Esophagus muscularis mucosa (tissue), 4 donors: ENCODE results near the gene MTHFR. TPM values are rescaled to one million over a fixed set of nuclear protein-coding genes. Genes with fewer than 3 reads are reported as not detected.

Source experiments
- DNase-seq: peaks from one replicate; pipeline ENCODE4 v3.0.0-alpha.2; 2017; ENCODE audit errors: extremely low spot score
- H3K27ac ChIP-seq, 4 donors: fragments of 200-600 bp; sonication (generic); replicated peaks in 1 of 4; 1 replicate in 3 of 4; 2 replicates in 1 of 4; pipeline ENCODE4 v1.5.1; 2016 to 2019; ENCODE audit warnings: mild to moderate bottlenecking in 1 of 4
- H3K27me3 ChIP-seq, 4 donors: fragments of 200-600 bp; sonication (generic); one replicate each; pipeline versions ENCODE4 v1.5.1 to v1.6.0; 2016 to 2019
- H3K36me3 ChIP-seq, 4 donors: fragments of 200-600 bp; sonication (generic); one replicate each; pipeline ENCODE4 v1.5.1; 2016 to 2019
- H3K4me1 ChIP-seq, 4 donors: fragments of 200-600 bp; sonication (generic); one replicate each; pipeline ENCODE4 v1.5.1; 2016 to 2019
- H3K4me3 ChIP-seq, 4 donors: fragments of 200-600 bp; sonication (generic); 1 replicate in 2 of 4; 2 replicates in 2 of 4; pipeline ENCODE4 v1.5.1; 2016 to 2019; ENCODE audit warnings: mild to moderate bottlenecking in 4 of 4, moderate library complexity in 1 of 4
- H3K9me3 ChIP-seq, 4 donors: fragments of 200-600 bp; sonication (generic); 1 replicate in 3 of 4; 2 replicates in 1 of 4; pipeline ENCODE4 v1.5.1; 2016 to 2019
- EP300 ChIP-seq: sonication (generic); formaldehyde crosslinking; IDR thresholded peaks from one replicate; pipeline ENCODE4 v1.6.1; 2017; ENCODE audit warnings: antibody characterized with exemption
- POLR2A ChIP-seq: fragments of 450-650 bp; IDR thresholded peaks from one replicate; pipeline ENCODE4 v1.6.1; 2017; ENCODE audit warnings: antibody characterized with exemption, moderate library complexity, mild to moderate bottlenecking, low read depth
- POLR2AphosphoS5 ChIP-seq, 2 donors: sonication (generic); formaldehyde crosslinking; IDR thresholded peaks; one replicate each; pipeline ENCODE4 v1.6.1; 2017; ENCODE audit warnings: antibody characterized with exemption in 2 of 2
- WGBS: methylation state at CpG from one replicate; pipeline ENCODE4 v1.1.5; 2018; 5-methylcytosine and 5-hydroxymethylcytosine counted together
- intact Hi-C: fragments of 100-400 bp; cut with DNase I; formaldehyde crosslinking; loops from one replicate; pipeline ENCODE4 v1.15.1; 2023
- total RNA-seq, 4 donors: library from RNA; depleted of rRNA; stranded (reverse); fragments of >200 nt; gene quantifications; one replicate each; pipeline versions ENCODE4 v1.1.0 to v1.2.1, GENCODE V29; 2016
- TF ChIP-seq, protein P1 (sequence below), 3 experiments: fragments of 200-600 bp in 2 of 3; fragments of 450-650 bp in 1 of 3; sonication (generic) in 2 of 3; IDR thresholded peaks; one replicate each; pipeline ENCODE4 v1.5.1; 2017 to 2019; ENCODE audit warnings: antibody characterized with exemption in 3 of 3, mild to moderate bottlenecking in 2 of 3, moderate library complexity in 1 of 3

MTHFR gene
- total RNA-seq, 4 donors from 2014 or later: 23.4 to 38.6 (median 26.8) TPM

DNA sequence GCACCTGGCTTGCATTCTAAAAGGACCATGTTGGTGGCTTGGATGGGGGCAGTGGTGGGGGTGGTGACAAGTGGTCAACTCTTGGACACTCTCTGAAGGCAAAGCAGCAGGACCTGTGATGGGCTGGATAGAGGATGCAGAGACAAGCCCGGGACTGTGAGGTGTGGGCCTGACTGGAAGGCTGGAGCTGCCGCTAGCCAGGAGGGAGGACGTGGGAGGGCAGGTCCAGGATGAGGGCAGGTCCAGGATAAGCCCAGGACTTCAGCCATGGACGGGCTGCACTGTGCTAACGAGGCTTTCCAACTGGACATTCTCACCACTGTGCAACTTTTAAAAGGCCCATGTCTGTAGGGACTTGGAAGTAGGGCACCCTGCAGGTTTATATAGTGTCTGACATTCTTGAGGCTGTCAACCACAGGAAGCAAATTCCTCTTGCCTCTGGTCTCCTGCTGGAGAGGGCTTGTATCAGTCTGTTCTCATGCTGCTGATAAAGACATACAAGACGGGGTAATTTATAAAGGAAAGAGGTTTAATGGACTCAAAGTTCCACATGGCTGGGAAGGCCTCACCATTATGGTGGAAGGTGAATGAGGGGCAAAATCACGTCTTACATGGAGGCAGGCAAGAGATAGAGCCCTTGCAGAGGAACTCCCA lies 52.1 kb downstream of the MTHFR start:
- no peak for DNase-seq
- Histone ChIP-seq H3K27me3 (peaks cover 0 to 17% (median 2%) of the 10 kb centered on the region in 4 donors), H3K36me3 (peaks cover 13 to 27% (median 23%) of the 10 kb centered on the region in 4 donors), H3K27ac (no peak overlapping the region), H3K9me3 (no peaks in the 10 kb centered on the region), H3K4me1 (no peaks in the 10 kb centered on the region), H3K4me3 (no peak overlapping the region)
- 64% methylated on average over 7 of the region's 7 CpGs for WGBS
- intact Hi-C loops: no loop called here
- TF ChIP-seq POLR2A (no peak), EP300 (no peak), POLR2AphosphoS5 (IDR thresholded peaks at IDR 0.05) (no peak)
- TF ChIP-seq, protein P1, sequence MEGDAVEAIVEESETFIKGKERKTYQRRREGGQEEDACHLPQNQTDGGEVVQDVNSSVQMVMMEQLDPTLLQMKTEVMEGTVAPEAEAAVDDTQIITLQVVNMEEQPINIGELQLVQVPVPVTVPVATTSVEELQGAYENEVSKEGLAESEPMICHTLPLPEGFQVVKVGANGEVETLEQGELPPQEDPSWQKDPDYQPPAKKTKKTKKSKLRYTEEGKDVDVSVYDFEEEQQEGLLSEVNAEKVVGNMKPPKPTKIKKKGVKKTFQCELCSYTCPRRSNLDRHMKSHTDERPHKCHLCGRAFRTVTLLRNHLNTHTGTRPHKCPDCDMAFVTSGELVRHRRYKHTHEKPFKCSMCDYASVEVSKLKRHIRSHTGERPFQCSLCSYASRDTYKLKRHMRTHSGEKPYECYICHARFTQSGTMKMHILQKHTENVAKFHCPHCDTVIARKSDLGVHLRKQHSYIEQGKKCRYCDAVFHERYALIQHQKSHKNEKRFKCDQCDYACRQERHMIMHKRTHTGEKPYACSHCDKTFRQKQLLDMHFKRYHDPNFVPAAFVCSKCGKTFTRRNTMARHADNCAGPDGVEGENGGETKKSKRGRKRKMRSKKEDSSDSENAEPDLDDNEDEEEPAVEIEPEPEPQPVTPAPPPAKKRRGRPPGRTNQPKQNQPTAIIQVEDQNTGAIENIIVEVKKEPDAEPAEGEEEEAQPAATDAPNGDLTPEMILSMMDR (IDR thresholded peaks at IDR 0.05): no peak

DNA sequence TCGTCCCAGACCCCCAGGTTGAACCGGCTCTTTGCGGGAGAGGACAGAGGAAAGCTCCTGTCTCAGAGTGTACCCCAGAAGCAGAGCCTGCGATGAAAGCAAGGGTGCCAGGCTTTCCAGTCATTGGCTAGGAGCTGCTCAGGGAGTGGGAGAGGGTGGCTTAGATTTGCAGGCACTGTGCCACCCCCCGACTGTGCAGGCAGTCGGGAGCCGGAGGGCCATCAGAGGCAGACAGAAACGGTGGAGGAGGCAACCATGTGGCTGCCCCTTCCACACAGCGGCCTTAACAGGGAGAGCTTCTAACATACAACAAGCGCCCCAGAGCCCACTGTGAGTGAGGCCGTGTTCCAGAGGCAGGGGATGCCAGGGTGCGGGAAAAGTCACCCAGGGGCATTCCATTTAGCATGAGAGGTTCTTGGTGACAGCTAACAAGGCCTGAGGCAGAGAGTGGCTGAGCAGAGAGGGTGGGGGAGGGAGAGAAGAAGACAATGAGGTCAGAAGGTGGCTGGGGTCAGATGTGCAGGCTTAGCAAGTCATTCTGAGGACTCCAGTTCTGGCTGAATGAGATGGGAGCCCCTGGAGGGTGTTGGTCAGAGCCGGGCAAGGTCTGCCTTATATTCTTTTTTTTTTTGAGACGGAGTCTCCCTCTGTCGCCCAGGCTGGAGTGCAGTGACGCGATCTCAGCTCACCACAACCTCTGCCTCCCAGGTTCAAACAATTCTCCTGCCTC lies 53.2 kb downstream of the MTHFR start:
- Histone ChIP-seq H3K27ac (no peak overlapping the region), H3K36me3 (peaks cover 18 to 38% (median 34%) of the 10 kb centered on the region in 4 donors), H3K9me3 (no peaks in the 10 kb centered on the region), H3K4me1 (peaks cover 0 to 7% (median 0%) of the 10 kb centered on the region in 4 donors), H3K27me3 (peaks cover 0 to 17% (median 2%) of the 10 kb centered on the region in 4 donors), H3K4me3 (no peak overlapping the region)
- intact Hi-C loops: no loop called here
- WGBS: 64% methylated on average over 17 of the region's 17 CpGs
- no peak for DNase-seq
- TF ChIP-seq, protein P1 (IDR thresholded peaks at IDR 0.05): no peak
- no peak for TF ChIP-seq POLR2A
- TF ChIP-seq EP300: no peak
- TF ChIP-seq POLR2AphosphoS5 (IDR thresholded peaks at IDR 0.05): no peak

DNA sequence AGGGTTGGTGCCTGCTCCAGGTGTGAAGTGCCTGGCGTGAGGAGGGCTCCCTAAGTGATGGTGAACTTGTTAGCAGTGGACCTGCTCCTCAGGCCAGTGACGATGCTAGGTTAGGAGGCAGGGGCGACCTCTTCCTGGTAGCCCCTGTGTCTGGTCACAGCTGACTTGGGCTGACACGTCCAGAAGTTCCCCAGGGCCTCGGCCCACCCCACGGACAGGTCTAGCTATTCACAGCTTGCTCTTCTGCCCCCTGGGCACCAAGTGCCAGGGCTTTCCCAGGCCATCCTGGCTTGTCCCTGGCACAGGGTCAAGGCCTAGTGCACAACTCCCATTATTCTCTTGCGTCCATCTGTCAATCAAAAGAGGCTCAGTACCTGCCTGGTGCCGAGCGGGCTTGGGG lies 54.7 kb downstream of the MTHFR start:
- Histone ChIP-seq H3K4me1 (peaks cover 0 to 7% (median 0%) of the 10 kb centered on the region in 4 donors), H3K36me3 (peaks cover 18 to 53% (median 44%) of the 10 kb centered on the region in 4 donors), H3K9me3 (no peaks in the 10 kb centered on the region), H3K4me3 (no peak overlapping the region), H3K27ac (no peak overlapping the region), H3K27me3 (peaks cover 0 to 17% (median 2%) of the 10 kb centered on the region in 4 donors)
- intact Hi-C loops: no loop called here
- TF ChIP-seq POLR2AphosphoS5 (IDR thresholded peaks at IDR 0.05) (no peak), EP300 (no peak), POLR2A (no peak)
- TF ChIP-seq, protein P1 (IDR thresholded peaks at IDR 0.05): no peak
- WGBS: 94% methylated on average over 6 of the region's 9 CpGs
- DNase-seq: no peak

GRCh38 chr1:11749996-11750395 lies 55.8 kb downstream of the MTHFR start:
- Histone ChIP-seq H3K27ac (no peak overlapping the region), H3K9me3 (no peaks in the 10 kb centered on the region), H3K27me3 (peaks cover 0 to 10% (median 1%) of the 10 kb centered on the region in 4 donors), H3K4me1 (peaks cover 0 to 7% (median 0%) of the 10 kb centered on the region in 4 donors), H3K4me3 (no peak overlapping the region), H3K36me3 (peaks cover 18 to 64% (median 48%) of the 10 kb centered on the region in 4 donors)
- intact Hi-C loops: no loop called here
- DNase-seq: no peak
- 88% methylated on average over 10 of the region's 15 CpGs for WGBS
- TF ChIP-seq EP300: no peak
- TF ChIP-seq POLR2AphosphoS5 (IDR thresholded peaks at IDR 0.05): no peak
- TF ChIP-seq, protein P1 (IDR thresholded peaks at IDR 0.05): no peak
- no peak for TF ChIP-seq POLR2A
